Peyer's patch (tissue), 4 donors: ENCODE data around the gene CRAMP1. TPM values are rescaled to one million over a fixed set of nuclear protein-coding genes. Genes with fewer than 3 reads are reported as not detected.

Experiments
- DNase-seq, 3 donors: peaks; one replicate each; pipeline ENCODE4 v3.0.0-alpha.2; 2017 to 2019
- H3K27ac ChIP-seq, 4 donors: fragments of 200-600 bp; sonication (generic); one replicate each; pipeline ENCODE4 v1.5.1; 2016 to 2019
- H3K27me3 ChIP-seq, 2 donors: fragments of 200-600 bp; sonication (generic); one replicate each; pipeline ENCODE4 v1.5.1; 2019
- H3K36me3 ChIP-seq, 3 donors: fragments of 200-600 bp; sonication (generic); one replicate each; pipeline ENCODE4 v1.5.1; 2016 to 2019
- H3K4me1 ChIP-seq, 4 donors: fragments of 200-600 bp; sonication (generic); one replicate each; pipeline ENCODE4 v1.5.1; 2016 to 2019
- H3K4me3 ChIP-seq, 4 donors: fragments of 200-600 bp; sonication (generic); 1 replicate in 3 of 4; 2 replicates in 1 of 4; pipeline ENCODE4 v1.5.1; 2016 to 2019; ENCODE audit warnings: mild to moderate bottlenecking in 1 of 4
- H3K9me3 ChIP-seq, 4 donors: fragments of 200-600 bp; sonication (generic); one replicate each; pipeline ENCODE4 v1.5.1; 2016 to 2019; ENCODE audit warnings: mild to moderate bottlenecking in 1 of 4
- CTCF ChIP-seq, 6 experiments: fragments of 450-650 bp in 4 of 6; fragments of 200-600 bp in 2 of 6; sonication (generic) in 1 of 6; IDR thresholded peaks; one replicate each; pipeline ENCODE4 v1.5.1; 2017 to 2019; ENCODE audit warnings: antibody characterized with exemption in 6 of 6, mild to moderate bottlenecking in 3 of 6, moderate library complexity in 1 of 6
- POLR2A ChIP-seq, 2 donors: fragments of 450-650 bp; IDR thresholded peaks; one replicate each; pipeline ENCODE4 v1.5.1; 2017; ENCODE audit warnings: antibody characterized with exemption in 2 of 2, mild to moderate bottlenecking in 2 of 2, moderate library complexity in 2 of 2
- total RNA-seq, 4 donors: library from RNA; depleted of rRNA; stranded (reverse); fragments of >200 nt; gene quantifications; one replicate each; pipeline ENCODE4 v1.1.0, GENCODE V29; 2016

CRAMP1 gene
- total RNA-seq, 4 donors from 2014 or later: 16.5 to 37.1 (median 20.0) TPM

- H3K36me3 ChIP-seq: peaks cover 0 to 2% (median 0%) of the 10 kb centered on the region in 3 donors
- no peak for TF ChIP-seq CTCF (IDR thresholded peaks at IDR 0.05)
Observed at GRCh38 chr16:1579214-1579613, 32.9 kb upstream of the CRAMP1 start.

GRCh38 chr16:1580256-1580655, 31.9 kb upstream of the CRAMP1 start:
- TF ChIP-seq CTCF (IDR thresholded peaks at IDR 0.05) (no peak), POLR2A (IDR thresholded peaks at IDR 0.05) (no peak)
- Histone ChIP-seq H3K36me3 (peaks cover 0 to 10% (median 0%) of the 10 kb centered on the region in 3 donors), H3K4me1 (no peaks in the 10 kb centered on the region), H3K4me3 (no peak overlapping the region), H3K27me3 (no peaks in the 10 kb centered on the region), H3K9me3 (no peaks in the 10 kb centered on the region), H3K27ac (no peak overlapping the region)
- DNase-seq: no peak

More at GRCh38 chr16:1579214-1579613, 32.9 kb upstream of the CRAMP1 start:
- Histone ChIP-seq H3K4me1 (no peaks in the 10 kb centered on the region), H3K27ac (no peak overlapping the region), H3K9me3 (no peaks in the 10 kb centered on the region), H3K4me3 (no peak overlapping the region), H3K27me3 (no peaks in the 10 kb centered on the region)
- DNase-seq: no peak

- no peak for DNase-seq
- Histone ChIP-seq H3K36me3 (peaks cover 0 to 13% (median 0%) of the 10 kb centered on the region in 3 donors), H3K9me3 (no peaks in the 10 kb centered on the region), H3K27me3 (no peaks in the 10 kb centered on the region), H3K4me1 (no peaks in the 10 kb centered on the region), H3K27ac (no peak overlapping the region), H3K4me3 (no peak overlapping the region)
- TF ChIP-seq POLR2A (IDR thresholded peaks at IDR 0.05) (no peak), CTCF (IDR thresholded peaks at IDR 0.05) (no peak)
Observed at GRCh38 chr16:1580956-1581355, 31.2 kb upstream of the CRAMP1 start.

- H3K27ac ChIP-seq: no peak overlapping the region
- H3K4me3 ChIP-seq: no peak overlapping the region
- DNase-seq: no peak
- H3K27me3 ChIP-seq: no peaks in the 10 kb centered on the region
- H3K36me3 ChIP-seq: peaks cover 0 to 18% (median 0%) of the 10 kb centered on the region in 3 donors
- H3K4me1 ChIP-seq: no peaks in the 10 kb centered on the region
- TF ChIP-seq POLR2A (IDR thresholded peaks at IDR 0.05) (no peak), CTCF (IDR thresholded peaks at IDR 0.05) (no peak)
- no peaks in the 10 kb centered on the region for H3K9me3 ChIP-seq
Observed at GRCh38 chr16:1581804-1582203, 30.4 kb upstream of the CRAMP1 start.

- no peak for DNase-seq
- Histone ChIP-seq H3K9me3 (no peaks in the 10 kb centered on the region), H3K4me1 (no peaks in the 10 kb centered on the region), H3K27ac (no peak overlapping the region), H3K27me3 (no peaks in the 10 kb centered on the region), H3K36me3 (peaks cover 0 to 18% (median 0%) of the 10 kb centered on the region in 3 donors), H3K4me3 (no peak overlapping the region)
- no peak for TF ChIP-seq POLR2A (IDR thresholded peaks at IDR 0.05)
Observed at GRCh38 chr16:1583180-1583579, 29.0 kb upstream of the CRAMP1 start.

DNA sequence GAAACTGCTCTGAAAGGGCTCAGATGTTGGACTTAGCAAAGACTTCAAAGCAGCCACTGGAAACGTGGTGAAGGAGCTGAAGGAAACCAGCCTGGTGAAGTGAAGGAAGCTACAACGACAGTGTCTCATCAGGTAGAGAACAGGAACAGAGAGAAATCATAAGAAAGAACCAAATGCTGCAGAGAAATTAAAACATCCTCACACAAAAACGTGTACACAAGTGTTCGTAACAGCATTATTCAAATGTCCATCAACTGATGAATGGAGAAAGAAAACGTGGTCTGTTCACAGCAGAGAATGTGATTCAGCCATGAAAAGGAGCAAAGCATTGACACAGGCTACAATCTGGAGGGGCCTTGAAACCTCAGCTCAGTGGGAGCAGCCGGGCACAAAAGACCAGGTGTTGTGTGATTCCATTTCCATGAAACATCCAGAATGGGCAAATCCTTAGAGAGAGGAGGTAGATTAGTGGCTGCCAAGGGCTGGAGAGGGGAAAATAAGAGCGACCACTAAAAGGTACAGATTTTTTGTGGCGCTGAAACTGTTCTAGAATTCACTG, 27.2 kb upstream of the CRAMP1 start:
- no peak overlapping the region for H3K4me3 ChIP-seq
- no peak overlapping the region for H3K27ac ChIP-seq
- no peak for TF ChIP-seq POLR2A (IDR thresholded peaks at IDR 0.05)
- TF ChIP-seq CTCF (IDR thresholded peaks at IDR 0.05): no peak
- no peaks in the 10 kb centered on the region for H3K4me1 ChIP-seq
- H3K27me3 ChIP-seq: no peaks in the 10 kb centered on the region
- no peak for DNase-seq
- peaks cover 0 to 18% (median 0%) of the 10 kb centered on the region in 3 donors for H3K36me3 ChIP-seq
- H3K9me3 ChIP-seq: no peaks in the 10 kb centered on the region
